ENCODE results near the gene SSBP3. TPM values are rescaled to one million over a fixed set of nuclear protein-coding genes. Genes with fewer than 3 reads are reported as not detected.
"Not testable (repeated sequence)": the region's sequence is repeated elsewhere in the genome, so short reads cannot be mapped to it uniquely, and the experiment has no call there.

Gene SSBP3
- total RNA-seq = 10 to 100 TPM; 90.0 TPM

DNA sequence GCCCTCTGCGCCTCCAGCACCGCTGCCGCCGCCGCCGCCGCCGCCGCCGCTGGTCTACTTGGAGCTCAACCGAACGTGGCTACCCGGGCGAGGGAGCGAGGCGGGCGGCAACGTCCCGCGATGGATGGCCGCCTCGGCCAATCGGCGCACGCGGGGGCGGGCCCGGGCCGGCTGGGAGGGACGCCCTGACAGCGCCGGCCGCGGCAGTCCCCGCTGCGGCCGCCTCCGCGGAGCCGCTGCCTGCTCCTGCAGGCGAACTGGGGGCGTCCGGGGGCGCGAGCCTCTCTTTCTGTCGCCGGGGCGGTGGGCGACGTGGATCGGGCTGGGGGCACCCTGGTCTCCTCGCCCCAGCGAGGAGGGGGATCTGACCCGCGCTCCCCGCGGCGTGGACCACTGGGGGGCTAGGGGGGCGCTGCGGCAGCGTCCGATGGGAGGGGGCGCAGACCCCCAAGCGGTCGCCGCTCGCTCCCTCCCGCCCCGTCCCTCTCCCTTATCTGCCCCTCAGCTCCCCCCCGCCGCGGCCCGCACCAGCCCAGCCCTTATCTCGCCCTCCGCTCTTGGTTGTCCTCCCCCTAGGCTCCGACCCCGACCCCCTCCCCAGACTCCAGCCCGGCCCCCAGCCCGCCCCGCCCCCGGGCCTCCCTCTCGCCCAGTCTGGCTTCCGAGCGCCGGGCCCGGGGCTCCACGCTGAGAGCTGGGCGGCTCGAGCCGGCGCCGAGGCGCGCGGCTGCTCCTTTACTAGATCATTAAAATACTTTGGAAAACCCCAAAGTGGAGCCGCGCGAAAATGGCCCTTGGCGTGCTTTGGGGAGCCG lies at the start of gene SSBP3:
TSS of gene SSBP3 (minus strand) at position 56 of the 815 bp plus-strand sequence.
- Mint-ChIP-seq H3K36me3 (ENCODE audit: low read depth) (peaks cover 30% of the 10 kb centered on the region), H3K27ac (peak within 1 kb of the TSS; percentile 95), H3K27me3 (no peaks in the 10 kb centered on the region), H3K9me3 (no peaks in the 10 kb centered on the region), H3K4me3 (peak within 1 kb of the TSS; percentile 90), H3K4me1 (peaks cover 66% of the 10 kb centered on the region)
- POLR2A ChIA-PET = interaction anchor here (0.6 to 2.5 kb wide), 14 partner anchors 9 to 461 kb away, joined by 3 to 60 read pairs (median 6); partner anchors contain the start of genes CYB5RL, IFT25, MRPL37 and TCEANC2
- CTCF ChIA-PET = interaction anchor here (0.7 to 6.7 kb wide), 8 partner anchors 10 to 324 kb away, joined by 3 to 104 read pairs (median 4); no protein-coding TSS in a partner anchor
- peak; percentile 94 for DNase-seq

DNA sequence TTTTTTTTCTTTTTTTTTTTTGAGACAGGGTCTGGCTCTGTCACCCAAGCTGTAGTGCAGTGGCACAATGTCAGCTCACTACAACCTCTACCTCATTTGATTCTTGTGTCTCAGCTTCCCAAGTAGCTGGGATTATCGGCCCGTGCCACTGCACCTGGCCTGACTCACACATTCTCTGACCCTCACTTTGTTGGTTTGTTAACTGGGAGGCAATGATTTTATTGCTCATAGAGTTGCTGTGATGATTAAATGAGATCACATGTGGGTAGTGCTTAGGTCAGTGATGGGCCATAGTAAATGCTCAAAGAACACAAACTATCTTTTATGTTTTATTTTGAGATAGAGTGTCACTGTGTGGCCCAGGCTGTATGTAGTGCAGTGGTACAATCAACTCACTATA lies 47.3 kb upstream of the SSBP3 start:
- Mint-ChIP-seq H3K9me3 (peaks cover 4% of the 10 kb centered on the region), H3K4me1 (peaks cover 3% of the 10 kb centered on the region), H3K27me3 (peaks cover 4% of the 10 kb centered on the region), H3K36me3 (ENCODE audit: low read depth) (no peaks in the 10 kb centered on the region), H3K4me3 (no peak overlapping the region), H3K27ac (no peak overlapping the region)
- ChIA-PET POLR2A (no interaction called here), CTCF (no interaction called here)
- DNase-seq = no peak

DNA sequence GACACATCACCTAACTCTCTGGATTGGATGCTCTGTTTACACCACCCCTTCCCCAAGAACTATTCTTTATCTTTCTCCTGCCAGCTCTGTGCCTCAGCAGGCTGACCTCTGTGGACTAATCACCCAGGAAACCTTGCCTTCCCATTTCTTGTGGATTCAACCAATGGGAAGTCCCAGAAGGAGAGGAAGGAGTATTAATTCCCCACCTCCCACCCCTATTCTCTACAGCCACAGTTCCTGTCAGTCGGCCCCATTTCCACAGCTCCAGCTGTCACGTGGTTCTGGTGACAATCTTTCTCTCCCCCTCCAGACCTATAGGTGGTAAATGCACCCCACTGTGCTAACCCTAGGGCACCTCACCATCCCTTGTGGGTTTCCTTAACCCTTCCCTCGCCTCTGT lies 46.8 kb upstream of the SSBP3 start:
- H3K9me3 Mint-ChIP-seq = peaks cover 2% of the 10 kb centered on the region
- no peaks in the 10 kb centered on the region for H3K4me1 Mint-ChIP-seq
- no peak for DNase-seq
- H3K4me3 Mint-ChIP-seq = no peak overlapping the region
- POLR2A ChIA-PET = no interaction called here
- H3K36me3 Mint-ChIP-seq (ENCODE audit: low read depth) = no peaks in the 10 kb centered on the region
- H3K27ac Mint-ChIP-seq = no peak overlapping the region
- CTCF ChIA-PET = no interaction called here
- H3K27me3 Mint-ChIP-seq = peaks cover 4% of the 10 kb centered on the region

DNA sequence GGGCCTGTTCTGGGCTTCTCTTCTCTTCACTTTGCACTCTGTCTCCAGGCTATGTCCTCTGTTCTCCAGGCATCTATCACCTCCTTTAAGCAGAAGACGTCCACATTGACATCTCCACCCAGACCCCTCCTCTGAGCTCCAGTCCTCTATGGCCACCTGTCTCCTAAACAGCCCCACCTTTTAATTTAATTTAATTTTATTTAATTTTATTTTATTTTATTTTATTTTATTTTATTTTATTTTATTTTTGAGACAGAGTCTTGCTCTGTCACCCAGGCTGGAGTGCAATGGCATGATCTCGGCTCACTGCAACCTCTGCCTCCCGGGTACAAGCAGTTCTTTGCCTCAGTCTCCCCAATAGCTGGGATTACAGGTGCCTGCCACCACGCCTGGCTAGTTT lies 43.2 kb upstream of the SSBP3 start:
- H3K9me3 Mint-ChIP-seq; H3K4me1 Mint-ChIP-seq; H3K36me3 Mint-ChIP-seq (ENCODE audit: low read depth); H3K4me3 Mint-ChIP-seq; DNase-seq; H3K27ac Mint-ChIP-seq; POLR2A ChIA-PET: not testable (repeated sequence)
- CTCF ChIA-PET = interaction anchor here (0.6 kb wide), 1 partner anchor 17 kb away, joined by 3 read pairs; no protein-coding TSS in a partner anchor
- H3K27me3 Mint-ChIP-seq = peaks cover 17% of the 10 kb centered on the region

DNA sequence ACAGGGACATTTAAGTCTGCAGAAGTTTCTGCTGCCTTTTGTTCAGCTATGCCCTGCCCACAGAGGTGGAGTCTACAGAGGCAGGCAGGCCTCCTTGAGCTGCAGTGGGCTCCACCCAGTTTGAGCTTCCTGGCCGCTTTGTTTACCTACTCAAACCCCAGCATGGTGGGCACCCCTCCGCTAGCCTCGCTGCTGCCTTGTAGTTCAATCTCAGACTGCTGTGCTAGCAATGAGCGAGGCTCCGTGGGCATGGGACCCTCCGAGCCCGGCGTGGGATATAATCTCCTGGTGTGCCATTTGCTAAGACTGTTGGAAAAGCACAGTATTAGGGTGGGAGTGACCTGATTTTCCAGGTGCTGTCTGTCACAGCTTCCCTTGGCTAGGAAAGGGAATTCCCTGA lies 42.6 kb upstream of the SSBP3 start:
- H3K27me3 Mint-ChIP-seq = peaks cover 17% of the 10 kb centered on the region
- H3K36me3 Mint-ChIP-seq (ENCODE audit: low read depth); H3K9me3 Mint-ChIP-seq; POLR2A ChIA-PET; DNase-seq; H3K4me3 Mint-ChIP-seq; H3K4me1 Mint-ChIP-seq; H3K27ac Mint-ChIP-seq: not testable (repeated sequence)
- CTCF ChIA-PET = interaction anchor here (0.6 kb wide), 1 partner anchor 17 kb away, joined by 3 read pairs; no protein-coding TSS in a partner anchor

DNA sequence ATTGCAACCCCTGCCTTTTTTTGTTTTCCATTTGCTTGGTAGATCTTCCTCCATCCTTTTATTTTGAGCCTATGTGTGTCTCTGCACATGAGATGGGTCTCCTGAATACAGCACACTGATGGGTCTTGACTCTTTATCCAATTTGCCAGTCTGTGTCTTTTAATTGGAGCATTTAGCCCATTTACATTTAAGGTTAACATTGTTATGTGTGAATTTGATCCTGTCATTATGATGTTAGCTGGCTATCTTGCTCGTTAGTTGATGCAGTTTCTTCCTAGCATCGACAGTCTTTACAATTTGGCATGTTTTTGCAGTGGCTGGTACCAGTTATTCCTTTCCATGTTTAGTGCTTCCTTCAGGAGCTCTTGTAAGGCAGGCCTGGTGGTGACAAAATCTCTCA lies 40.9 kb upstream of the SSBP3 start:
- DNase-seq; POLR2A ChIA-PET; H3K9me3 Mint-ChIP-seq; H3K4me1 Mint-ChIP-seq; H3K4me3 Mint-ChIP-seq; H3K36me3 Mint-ChIP-seq (ENCODE audit: low read depth); CTCF ChIA-PET; H3K27ac Mint-ChIP-seq: not testable (repeated sequence)
- H3K27me3 Mint-ChIP-seq = peaks cover 15% of the 10 kb centered on the region

DNA sequence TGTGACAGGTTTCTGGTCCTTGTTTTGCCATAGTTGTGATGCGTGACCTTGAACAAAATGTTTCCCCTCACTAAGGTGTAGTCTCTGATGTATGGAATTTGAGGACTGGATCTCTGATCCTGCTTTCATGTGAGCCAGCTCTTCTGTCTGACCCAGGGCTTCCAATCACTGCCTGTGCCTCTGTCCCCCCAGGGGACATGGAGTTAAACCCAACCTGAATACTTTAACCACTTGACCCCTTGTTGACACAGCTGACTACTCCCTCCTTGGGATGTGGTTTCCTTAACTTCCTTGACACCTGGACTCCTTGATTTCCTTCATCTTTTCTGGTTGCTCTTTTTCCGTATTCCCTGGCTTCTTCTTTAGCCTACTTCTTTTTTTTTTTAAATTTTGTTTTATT lies 36.0 kb upstream of the SSBP3 start:
- Mint-ChIP-seq H3K4me1 (no peaks in the 10 kb centered on the region), H3K4me3 (no peak overlapping the region), H3K36me3 (ENCODE audit: low read depth) (no peaks in the 10 kb centered on the region), H3K9me3 (peaks cover 6% of the 10 kb centered on the region), H3K27me3 (peaks cover 10% of the 10 kb centered on the region), H3K27ac (no peak overlapping the region)
- POLR2A ChIA-PET = no interaction called here
- DNase-seq = no peak
- CTCF ChIA-PET = no interaction called here

DNA sequence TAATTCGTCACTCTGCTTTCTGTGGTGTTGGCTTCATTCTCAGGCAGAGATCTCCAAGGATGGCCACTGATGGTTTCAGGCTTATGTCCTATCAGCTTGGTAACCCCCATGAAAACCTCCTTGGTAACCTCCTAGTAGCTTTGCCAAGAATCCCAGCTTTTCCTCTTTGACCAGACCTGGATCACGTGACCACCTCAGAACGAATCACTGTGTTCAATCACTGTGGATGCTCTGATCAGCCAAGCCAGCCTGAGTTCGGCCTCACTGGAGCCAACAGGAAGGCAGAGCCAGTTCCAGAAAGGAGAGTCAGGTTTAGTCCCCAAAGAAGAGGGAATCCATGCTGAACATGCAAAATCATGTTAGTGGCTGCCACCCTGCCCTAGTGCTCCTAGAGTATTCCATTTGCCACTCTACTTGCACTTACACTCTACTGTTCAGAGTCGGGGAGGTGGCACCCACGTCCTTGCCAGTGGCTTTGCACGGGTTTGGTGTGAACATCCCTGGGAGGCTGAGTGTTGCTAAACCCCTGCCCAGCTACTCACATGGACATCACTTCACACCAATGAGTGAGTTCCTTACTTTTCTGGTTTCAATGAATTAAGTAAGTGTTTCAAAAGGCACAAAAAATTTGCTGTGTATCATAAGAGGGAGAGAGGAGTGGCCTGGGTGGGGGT lies 33.5 kb upstream of the SSBP3 start:
- H3K27me3 Mint-ChIP-seq = peaks cover under 1% of the 10 kb centered on the region
- H3K36me3 Mint-ChIP-seq (ENCODE audit: low read depth) = no peaks in the 10 kb centered on the region
- peaks cover 3% of the 10 kb centered on the region for H3K9me3 Mint-ChIP-seq
- no peak overlapping the region for H3K4me3 Mint-ChIP-seq
- ChIA-PET POLR2A (no interaction called here), CTCF (interaction anchor here (0.6 kb wide), 1 partner anchor 61 kb away, joined by 3 read pairs; no protein-coding TSS in a partner anchor)
- no peak overlapping the region for H3K27ac Mint-ChIP-seq
- H3K4me1 Mint-ChIP-seq = no peaks in the 10 kb centered on the region
- no peak for DNase-seq

DNA sequence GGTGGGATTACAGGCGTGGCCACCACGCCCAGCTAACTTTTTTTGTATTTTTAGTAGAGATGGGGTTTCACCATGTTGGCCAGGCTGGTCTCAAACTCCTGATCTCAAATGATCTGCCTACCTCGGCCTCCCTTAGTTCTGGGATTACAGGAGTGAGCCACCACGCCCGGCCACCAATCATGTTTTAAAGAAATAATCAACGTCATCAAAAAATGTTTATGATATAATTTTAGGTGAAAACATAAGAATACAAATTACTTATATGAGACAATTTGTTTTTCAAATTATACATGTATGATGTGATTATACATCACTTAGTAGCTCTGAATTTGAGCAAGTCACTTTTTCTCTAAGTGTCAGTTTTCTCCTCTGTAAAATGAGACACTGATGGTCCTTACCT lies 31.6 kb upstream of the SSBP3 start:
- CTCF ChIA-PET = no interaction called here

DNA sequence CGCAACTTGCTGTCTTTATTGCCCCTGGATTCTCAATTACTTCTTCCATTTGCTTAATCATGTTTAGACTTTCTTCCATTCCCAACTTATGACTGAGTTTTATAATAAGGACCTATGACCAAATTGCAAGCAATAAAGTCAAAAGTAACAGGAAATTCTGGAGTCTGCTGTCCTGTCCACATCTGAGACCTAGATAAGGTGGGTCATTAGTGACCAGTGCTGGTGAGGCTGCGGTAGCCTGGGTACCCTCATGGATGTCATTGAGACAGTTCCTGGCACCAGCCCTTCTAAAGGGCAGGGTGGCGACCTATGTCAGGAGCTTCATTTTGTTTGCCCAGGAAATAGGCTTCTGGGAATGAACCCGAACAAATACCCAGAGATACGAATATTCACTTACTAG lies 30.6 kb upstream of the SSBP3 start:
- Mint-ChIP-seq H3K4me3 (no peak overlapping the region), H3K4me1 (no peaks in the 10 kb centered on the region), H3K27me3 (no peaks in the 10 kb centered on the region), H3K9me3 (no peaks in the 10 kb centered on the region), H3K36me3 (ENCODE audit: low read depth) (no peaks in the 10 kb centered on the region), H3K27ac (no peak overlapping the region)
- DNase-seq = no peak
- ChIA-PET CTCF (no interaction called here), POLR2A (no interaction called here)

More for the DNA sequence above, 31.6 kb upstream of the SSBP3 start:
- Mint-ChIP-seq H3K27me3 (no peaks in the 10 kb centered on the region), H3K4me3 (no peak overlapping the region), H3K36me3 (ENCODE audit: low read depth) (no peaks in the 10 kb centered on the region), H3K4me1 (no peaks in the 10 kb centered on the region), H3K9me3 (no peaks in the 10 kb centered on the region), H3K27ac (no peak overlapping the region)
- no peak for DNase-seq
- POLR2A ChIA-PET = no interaction called here

DNA sequence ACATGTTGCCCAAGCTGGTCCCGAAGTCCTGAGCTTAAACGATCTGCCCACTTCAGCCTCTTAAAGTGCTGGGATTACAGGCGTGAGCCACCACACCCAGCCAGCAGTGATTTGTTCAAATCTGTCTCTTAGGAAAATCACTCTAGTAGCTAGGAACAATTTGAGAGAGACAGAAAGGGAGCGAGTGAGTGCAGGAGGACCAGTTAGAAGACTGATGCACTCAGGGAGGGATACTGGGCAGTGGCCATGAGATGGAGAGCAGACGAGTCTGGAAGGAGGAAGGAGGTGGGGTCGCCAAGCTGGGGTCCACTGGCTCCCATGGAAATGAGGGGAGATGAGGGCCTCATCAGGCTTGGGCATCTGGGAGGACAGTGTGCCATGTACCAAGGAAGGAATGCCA lies 23.6 kb upstream of the SSBP3 start:
- Mint-ChIP-seq H3K36me3 (ENCODE audit: low read depth) (no peaks in the 10 kb centered on the region), H3K27me3 (no peaks in the 10 kb centered on the region), H3K27ac (no peak overlapping the region), H3K4me3 (no peak overlapping the region), H3K4me1 (no peaks in the 10 kb centered on the region), H3K9me3 (no peaks in the 10 kb centered on the region)
- ChIA-PET POLR2A (no interaction called here), CTCF (no interaction called here)
- DNase-seq = no peak

DNA sequence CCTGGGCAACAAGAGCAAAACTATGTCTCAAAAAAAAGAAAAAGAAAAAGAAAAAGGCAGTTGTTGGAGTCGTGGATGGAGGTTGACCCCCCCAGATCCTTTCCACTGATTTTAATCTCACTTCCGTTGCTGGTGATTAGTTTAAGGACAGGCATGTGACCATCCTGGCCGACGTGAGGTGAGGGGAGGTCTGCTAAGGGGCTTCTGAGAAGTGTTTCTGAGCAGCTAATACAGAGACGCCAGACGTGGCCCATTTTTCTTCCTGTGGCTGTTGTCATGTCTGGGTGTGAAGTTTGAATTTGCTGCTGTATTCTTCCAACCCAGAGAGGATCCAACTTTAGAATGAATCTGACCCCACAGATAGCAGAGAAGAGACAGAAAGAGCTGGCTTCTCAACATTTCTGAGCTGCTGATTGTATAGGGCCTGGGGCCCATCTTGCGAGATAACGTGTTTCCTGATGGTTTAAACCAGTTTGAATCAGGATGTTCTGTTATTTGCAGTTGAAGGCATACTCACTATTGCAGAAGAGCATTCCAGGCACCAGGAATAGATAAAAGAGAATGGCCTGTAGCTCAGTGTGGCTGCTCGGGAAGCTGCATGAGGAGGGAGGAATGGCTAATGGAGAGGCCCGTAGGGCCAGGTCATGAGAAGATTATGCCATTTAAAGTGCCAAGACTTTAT lies 22.8 kb upstream of the SSBP3 start:
- POLR2A ChIA-PET = no interaction called here

DNA sequence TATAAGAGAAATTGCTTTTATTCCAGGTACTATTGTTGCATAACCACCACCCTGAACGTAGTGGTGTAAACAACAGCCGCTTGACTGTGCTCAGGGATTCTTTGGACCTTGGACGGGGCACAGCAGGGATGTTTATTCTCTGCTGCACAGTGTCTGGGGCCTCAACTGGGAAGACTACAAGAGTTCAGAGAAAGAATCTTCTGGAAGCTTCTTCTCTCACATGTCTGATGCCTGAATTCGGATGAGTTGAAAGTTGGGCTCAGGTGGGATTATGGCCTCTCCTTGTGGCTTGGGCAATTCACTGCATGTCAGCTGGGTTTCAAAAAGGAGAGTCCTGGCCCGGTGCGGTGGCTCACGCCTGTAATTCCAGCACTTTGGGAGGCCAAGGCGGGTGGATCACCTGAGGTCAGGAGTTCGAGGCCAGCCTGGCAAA lies 19.0 kb upstream of the SSBP3 start:
- Mint-ChIP-seq H3K27ac (no peak overlapping the region), H3K9me3 (no peaks in the 10 kb centered on the region), H3K4me3 (no peak overlapping the region), H3K4me1 (no peaks in the 10 kb centered on the region), H3K36me3 (ENCODE audit: low read depth) (no peaks in the 10 kb centered on the region), H3K27me3 (peaks cover 7% of the 10 kb centered on the region)
- POLR2A ChIA-PET = no interaction called here
- CTCF ChIA-PET = no interaction called here
- no peak for DNase-seq

More for the DNA sequence above, 22.8 kb upstream of the SSBP3 start:
- H3K27me3 Mint-ChIP-seq = no peaks in the 10 kb centered on the region
- CTCF ChIA-PET = interaction anchor here (0.6 kb wide), 1 partner anchor 360 kb away, joined by 3 read pairs; no protein-coding TSS in a partner anchor
- H3K36me3 Mint-ChIP-seq (ENCODE audit: low read depth) = no peaks in the 10 kb centered on the region
- H3K9me3 Mint-ChIP-seq = no peaks in the 10 kb centered on the region
- no peak overlapping the region for H3K4me3 Mint-ChIP-seq
- H3K4me1 Mint-ChIP-seq = no peaks in the 10 kb centered on the region
- no peak overlapping the region for H3K27ac Mint-ChIP-seq
- no peak for DNase-seq

Measured in activated CD4-positive, alpha-beta memory T cell treated with anti-CD3 and anti-CD28 coated beads, Interleukin-2, amount 10 ng/mL, durations not matched to agents 7 days and 5 days (primary cell).